ENCODE results near the gene NDUFAF4.

The NDUFAF4 gene

DNA sequence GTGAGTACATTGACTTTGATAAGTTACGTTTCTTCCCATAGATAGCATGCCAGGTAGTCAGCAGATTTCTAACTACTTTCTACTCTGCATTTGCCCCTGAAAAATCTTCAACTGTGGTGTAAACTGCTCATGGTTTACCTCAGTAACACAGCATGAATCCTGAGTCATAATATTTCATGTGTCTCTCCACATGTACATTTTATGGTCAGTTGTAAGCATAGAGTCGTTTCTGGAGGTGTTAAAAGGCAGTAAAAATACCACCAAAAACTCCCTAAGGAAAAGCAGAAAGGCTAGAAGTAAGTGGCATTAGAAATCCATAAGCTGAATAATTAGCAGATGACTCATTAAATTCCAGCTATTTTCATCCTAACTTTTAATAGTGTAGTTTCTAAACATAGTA, 56.3 kb downstream of the NDUFAF4 start:
- Histone ChIP-seq H3K36me3 (replicated peaks; ENCODE audit: low read depth, low read length) (no peaks in the 10 kb centered on the region), H2AFZ (ENCODE audit: low read depth, low read length) (no peak overlapping the region), H3K79me2 (ENCODE audit: low read length) (no peaks in the 10 kb centered on the region), H3K27ac (ENCODE audit: low read length) (no peak overlapping the region), H3K27me3 (ENCODE audit: low read depth, low read length) (peaks cover 10% of the 10 kb centered on the region; the same call in 1 of the 2 replicates), H3K9me3 (ENCODE audit: insufficient read depth, low read length) (no peaks in the 10 kb centered on the region), H3K4me1 (ENCODE audit: low read length) (peaks cover 6% of the 10 kb centered on the region), H3K4me3 (ENCODE audit: low read length) (no peak overlapping the region), H4K20me1 (ENCODE audit: insufficient read depth, low read length) (no peaks in the 10 kb centered on the region), H3K4me2 (ENCODE audit: low read length) (no peak overlapping the region), H3K9ac (ENCODE audit: low read length) (no peak overlapping the region)
- no peak for TF ChIP-seq EZH2phosphoT487 (IDR thresholded peaks at IDR 0.05; ENCODE audit: low read depth)
- TF ChIP-seq, protein P1, sequence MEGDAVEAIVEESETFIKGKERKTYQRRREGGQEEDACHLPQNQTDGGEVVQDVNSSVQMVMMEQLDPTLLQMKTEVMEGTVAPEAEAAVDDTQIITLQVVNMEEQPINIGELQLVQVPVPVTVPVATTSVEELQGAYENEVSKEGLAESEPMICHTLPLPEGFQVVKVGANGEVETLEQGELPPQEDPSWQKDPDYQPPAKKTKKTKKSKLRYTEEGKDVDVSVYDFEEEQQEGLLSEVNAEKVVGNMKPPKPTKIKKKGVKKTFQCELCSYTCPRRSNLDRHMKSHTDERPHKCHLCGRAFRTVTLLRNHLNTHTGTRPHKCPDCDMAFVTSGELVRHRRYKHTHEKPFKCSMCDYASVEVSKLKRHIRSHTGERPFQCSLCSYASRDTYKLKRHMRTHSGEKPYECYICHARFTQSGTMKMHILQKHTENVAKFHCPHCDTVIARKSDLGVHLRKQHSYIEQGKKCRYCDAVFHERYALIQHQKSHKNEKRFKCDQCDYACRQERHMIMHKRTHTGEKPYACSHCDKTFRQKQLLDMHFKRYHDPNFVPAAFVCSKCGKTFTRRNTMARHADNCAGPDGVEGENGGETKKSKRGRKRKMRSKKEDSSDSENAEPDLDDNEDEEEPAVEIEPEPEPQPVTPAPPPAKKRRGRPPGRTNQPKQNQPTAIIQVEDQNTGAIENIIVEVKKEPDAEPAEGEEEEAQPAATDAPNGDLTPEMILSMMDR (IDR thresholded peaks at IDR 0.05; ENCODE audit: low read depth, low read length), result no peak
